Measurements from ENCODE around the gene FAM193B. TPM values are rescaled to one million over a fixed set of nuclear protein-coding genes. Genes with fewer than 3 reads are reported as not detected.

Gene FAM193B
- total RNA-seq, 2 experiments from 2014 or later: 58.7 to 59.3 TPM

DNA sequence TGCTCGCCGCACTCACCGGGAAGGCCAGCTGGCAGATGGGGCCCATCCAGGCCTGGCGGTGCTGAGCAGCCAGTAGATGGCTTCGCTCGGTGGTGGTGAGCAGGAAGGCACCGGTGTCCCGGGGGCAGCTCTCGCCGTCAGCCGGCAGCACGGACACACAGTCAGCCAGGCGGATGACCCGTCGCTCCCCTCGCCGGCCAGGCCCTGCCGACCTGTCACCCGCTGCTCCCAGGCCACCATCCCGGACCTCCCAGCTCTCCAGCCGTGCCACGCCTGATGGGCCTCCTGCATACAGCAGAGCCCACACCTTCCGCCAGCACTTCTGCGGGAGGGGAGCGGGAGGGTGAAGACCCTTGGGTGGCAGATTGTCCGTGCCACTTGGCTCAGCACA, 46.1 kb downstream of the FAM193B start:
- CTCF ChIA-PET: interaction anchor here (1.0 to 1.3 kb wide), 4 partner anchors 11 to 119 kb away, joined by 3 read pairs; partner anchors contain the start of gene PDLIM7
- POLR2A ChIA-PET: interaction anchor here (1.8 kb wide), 1 partner anchor 11 kb away, joined by 5 read pairs; the partner anchor contains the start of gene PDLIM7

DNA sequence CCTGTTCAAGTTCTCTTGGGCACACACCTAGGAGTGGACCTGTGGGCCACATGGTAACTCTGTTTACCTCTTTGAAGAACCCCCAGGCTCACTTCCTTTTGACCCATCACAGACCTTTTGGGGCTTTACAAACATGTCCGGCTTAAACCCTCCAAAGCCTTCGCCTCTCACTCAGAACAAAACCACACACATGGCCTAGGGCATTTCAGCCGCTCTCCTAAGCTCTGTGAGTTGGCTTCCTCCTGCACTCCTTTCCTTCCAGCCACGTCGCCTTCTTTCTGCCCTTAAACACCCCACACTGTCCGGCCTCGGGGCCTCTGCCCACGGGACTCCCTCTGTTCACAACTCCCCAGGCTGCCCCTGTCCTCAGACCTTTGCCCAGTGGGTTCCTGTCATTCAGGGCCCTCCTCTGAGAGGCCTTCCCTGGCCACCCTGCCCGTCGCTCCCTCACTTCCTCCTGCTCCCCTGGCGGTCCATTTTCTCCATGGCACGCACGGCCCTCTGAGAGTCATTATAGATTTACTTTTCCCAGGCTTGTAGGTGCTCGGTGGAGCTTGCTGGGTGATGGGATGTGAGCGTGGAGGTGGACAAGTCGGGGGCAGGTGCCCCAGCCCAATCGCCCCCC, 46.7 kb downstream of the FAM193B start:
- ChIA-PET POLR2A (interaction anchor here (1.8 kb wide), 1 partner anchor 10 kb away, joined by 5 read pairs; the partner anchor contains the start of gene PDLIM7), CTCF (interaction anchor here (0.9 to 1.3 kb wide), 4 partner anchors 10 to 118 kb away, joined by 3 read pairs; partner anchors contain the start of gene PDLIM7)

DNA sequence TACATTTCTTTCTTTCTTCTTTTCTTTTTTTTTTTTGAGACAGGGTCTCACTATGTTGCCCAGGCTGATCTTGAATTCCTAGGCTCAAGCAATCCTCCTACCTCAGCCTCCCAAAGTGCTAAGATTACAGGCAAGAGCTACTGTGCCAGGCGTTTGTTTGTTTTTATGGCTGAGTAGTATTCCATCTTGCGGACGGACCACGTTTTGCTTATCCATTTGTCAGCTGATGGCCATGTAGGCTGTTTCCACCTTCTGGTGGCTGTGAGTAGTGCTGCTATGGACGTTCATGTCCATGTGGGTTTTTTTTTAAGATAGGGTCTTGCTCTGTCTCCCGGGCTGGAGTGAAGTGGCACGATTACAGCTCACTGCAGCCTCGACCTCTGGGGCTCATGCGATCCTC, 47.2 kb downstream of the FAM193B start:
- ChIA-PET POLR2A (no interaction called here), CTCF (interaction anchor here (0.7 to 0.9 kb wide), 3 partner anchors 9 to 103 kb away, joined by 3 to 5 read pairs (median 3); no protein-coding TSS in a partner anchor)

DNA sequence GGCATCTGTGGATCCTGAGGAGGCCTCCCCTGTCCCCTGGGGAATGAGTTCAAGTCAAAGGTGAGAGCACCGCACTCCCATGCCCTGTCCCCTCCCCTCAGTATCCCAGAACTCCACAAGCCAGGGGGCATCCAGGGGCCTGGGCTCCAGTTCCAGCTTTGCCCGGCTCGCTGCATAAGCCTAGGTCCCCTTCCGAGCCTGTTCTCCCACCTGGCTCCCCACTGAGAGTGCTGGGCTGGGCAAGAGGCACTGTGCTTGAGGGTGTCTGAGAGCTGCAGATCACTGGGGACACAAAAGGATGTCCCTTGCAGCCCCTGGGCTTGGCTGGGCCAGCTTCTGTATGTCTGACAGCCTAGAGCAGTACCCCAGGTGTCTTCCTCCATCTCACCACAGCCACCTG, 49.3 kb downstream of the FAM193B start:
- CTCF ChIA-PET: interaction anchor here (0.6 kb wide), 1 partner anchor 688 kb away, joined by 3 read pairs; no protein-coding TSS in a partner anchor
- POLR2A ChIA-PET: interaction anchor here (0.9 kb wide), 1 partner anchor 16 kb away, joined by 3 read pairs; no protein-coding TSS in a partner anchor

DNA sequence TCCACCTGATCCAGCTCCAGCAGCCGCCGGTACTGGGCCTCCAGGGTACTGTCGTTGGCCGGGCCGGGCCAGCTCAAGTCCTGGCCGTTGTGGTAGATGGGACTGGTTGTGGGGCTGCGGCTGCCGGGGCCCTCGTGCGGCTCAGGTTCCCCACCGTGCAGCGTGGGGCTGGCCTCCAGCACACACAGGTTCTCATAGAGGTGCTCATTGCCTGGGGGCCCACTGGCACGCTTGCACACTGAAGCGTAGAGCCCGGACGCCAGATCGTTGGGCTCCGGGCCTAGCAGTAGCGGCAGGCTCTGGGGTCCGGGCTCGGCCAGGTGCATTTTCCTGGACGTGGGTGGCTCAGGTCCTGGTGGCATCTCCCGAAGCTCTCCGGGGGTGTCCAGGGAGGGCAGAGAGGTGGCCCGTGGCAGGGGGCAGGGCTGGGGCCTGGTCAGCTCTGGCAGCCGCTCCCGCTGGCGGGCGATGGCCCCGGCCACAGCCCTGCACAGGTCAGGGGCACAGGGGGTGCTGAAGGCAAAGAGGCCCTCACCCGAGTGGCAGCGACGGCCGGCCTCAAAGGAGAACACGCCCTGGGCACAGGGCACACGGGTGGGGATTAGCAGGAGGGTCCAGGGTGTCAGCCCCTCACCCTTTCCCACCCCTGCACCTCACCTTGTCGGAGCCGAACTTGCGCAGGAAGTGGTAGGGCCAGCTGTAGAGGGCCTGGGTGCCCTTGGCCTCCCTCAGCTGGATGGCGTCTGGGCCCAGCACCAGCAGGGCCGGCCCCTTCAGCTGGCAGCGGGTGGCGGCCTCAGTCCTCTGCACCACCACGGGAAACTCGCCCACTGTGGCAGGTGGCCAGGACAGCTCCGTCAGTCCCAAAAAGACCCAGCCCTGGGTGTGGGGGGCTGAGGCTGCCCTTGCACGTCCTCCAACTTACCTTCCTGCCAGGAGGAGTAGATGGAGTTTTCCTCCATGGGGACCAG, 50.0 kb downstream of the FAM193B start:
- CTCF ChIA-PET: interaction anchor here (0.6 kb wide), 1 partner anchor 689 kb away, joined by 3 read pairs; no protein-coding TSS in a partner anchor
- POLR2A ChIA-PET: no interaction called here

DNA sequence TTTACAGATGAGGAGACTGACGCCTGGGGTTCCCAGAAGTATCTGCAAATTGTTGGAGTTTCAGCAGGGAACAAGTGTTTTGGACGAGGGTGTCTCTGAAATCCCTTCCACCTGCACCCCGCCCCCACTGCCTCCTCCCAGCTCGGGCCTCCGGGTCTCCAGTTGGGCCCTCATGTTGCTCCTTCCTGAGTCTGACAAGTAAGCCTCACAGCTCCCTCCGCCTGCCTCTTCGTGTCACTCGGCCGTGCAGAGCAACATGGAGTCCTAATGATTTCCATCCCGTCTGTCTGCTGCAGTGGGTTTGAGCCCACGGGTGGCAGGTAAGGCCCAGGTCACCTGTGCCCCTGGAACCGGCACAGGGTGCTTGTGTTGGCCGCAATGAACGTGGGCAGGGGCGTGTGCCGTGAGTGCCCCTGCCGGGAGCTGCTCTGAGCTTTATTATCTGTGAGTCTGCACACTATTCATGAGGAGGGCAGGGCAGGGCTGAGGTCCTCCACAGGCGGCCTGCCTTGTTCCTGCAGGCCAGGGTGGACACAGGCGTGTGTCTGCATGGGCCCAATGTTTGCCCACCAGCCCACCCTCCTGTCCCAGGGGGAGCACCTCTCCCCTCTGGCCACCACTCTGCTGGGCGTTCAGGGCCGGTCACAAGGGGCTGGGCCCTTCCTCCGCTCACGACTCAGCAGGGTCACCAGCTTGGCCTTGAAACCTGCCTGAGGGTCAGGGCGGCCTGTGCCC, 50.8 kb downstream of the FAM193B start:
- CTCF ChIA-PET: no interaction called here
- POLR2A ChIA-PET: no interaction called here

DNA sequence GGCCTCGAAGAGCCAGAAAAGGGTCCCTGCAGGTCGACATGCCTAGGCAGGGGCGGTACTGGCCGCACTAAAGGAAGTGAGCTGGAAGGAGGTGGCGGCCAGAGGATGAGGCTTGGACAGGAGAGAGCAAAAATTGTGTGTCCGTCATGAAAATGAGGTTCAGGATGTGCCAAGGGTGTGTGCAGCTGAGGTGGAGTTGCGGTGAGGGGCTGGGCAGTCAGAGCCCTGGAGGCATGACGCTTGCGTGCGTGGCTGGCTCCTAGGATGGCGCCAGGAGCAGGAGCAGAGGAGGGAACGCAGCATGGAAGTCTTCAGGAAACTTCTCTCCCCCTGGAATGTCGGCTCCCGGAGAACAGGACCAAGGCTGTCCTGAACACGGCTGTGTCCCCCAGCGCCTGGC, 51.5 kb downstream of the FAM193B start:
- ChIA-PET POLR2A (no interaction called here), CTCF (interaction anchor here (2.0 to 2.8 kb wide), 2 partner anchors 11 to 113 kb away, joined by 13 to 18 read pairs; no protein-coding TSS in a partner anchor)

DNA sequence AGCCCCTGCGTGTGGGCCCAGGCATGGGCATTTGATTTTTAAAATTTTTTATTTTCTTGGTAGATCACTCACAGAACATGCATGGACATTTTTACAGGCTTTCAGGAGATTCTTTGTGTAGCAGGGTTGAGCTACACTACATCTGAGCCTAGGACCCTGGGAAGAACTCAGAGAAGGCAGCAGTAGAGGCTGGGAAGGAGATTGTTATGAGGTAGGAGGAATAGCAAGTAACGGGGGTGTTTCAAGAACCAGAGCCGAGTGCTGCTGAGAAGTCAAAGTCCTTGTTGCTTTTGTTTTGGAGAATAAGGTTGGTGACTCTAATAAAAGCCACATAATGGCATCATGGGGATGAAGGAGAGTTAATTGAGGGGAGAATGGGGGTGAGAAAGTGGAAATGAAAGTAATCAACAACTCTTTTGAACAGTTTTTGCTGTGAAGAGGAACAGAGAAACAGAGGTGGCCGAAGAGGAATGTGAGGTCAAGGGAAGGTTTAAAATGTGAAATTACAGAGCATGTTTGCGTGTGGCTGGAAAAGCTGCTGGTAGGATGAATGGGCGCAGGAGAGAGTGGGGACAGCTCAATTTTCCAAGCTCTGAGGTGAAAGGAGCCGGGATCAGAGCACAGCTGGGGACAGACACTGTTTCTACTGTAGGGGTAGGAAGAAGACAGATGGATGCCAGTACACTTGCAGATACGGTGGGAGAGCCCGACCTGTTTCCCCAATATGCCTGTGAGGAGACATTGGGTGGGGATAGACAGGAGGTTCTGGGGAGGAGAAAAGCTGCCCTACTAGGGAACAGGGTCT, 52.3 kb downstream of the FAM193B start:
- CTCF ChIA-PET: interaction anchor here (0.8 to 3.3 kb wide), 25 partner anchors 8 to 193 kb away, joined by 3 to 37 read pairs (median 4); partner anchors contain the start of genes DBN1, DDX41, DOK3 and LMAN2
- POLR2A ChIA-PET: no interaction called here

DNA sequence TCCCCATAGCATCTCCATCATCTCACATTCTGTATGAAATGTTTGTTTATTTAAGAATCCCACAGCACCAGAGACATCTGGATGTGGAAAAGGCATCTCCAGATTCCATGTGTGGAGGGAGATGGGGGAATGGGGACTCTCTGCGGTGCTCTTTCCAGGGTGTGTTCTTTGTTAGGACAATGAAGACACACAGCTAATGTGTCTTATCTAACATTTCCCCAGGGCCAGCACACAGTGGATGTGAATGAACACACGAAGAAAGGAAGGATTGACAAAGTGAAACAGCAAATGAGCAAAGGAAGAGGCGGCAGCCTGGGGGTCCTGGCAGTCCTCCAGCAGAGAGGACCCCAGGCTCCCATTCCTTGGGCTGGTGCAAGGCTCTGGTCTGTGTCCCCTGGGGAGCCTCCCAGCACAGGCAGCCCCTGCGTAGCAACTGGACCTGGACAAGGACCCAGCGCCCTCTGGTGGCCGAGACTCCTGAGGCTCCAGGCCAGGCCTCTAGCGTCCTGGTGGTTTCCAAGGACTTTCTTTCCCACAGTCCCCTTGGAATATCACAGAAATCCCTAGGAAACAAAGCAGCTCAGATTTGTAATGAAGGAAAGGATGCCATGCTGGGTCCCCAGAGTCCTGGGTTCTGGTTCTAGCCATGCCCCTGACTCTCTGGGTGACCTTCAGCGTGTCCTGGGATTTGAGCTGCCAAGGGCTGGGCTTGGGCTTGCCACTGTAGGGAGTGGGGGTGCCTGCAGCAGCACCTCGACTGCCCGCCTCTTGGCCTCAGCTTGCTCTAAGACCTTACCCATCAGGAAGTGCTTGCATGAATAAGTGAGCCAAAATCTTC, 53.5 kb downstream of the FAM193B start:
- CTCF ChIA-PET: interaction anchor here (0.6 to 3.3 kb wide), 28 partner anchors 8 to 259 kb away, joined by 3 to 37 read pairs (median 4); partner anchors contain the start of genes DBN1, DDX41, DOK3 and LMAN2
- POLR2A ChIA-PET: no interaction called here

DNA sequence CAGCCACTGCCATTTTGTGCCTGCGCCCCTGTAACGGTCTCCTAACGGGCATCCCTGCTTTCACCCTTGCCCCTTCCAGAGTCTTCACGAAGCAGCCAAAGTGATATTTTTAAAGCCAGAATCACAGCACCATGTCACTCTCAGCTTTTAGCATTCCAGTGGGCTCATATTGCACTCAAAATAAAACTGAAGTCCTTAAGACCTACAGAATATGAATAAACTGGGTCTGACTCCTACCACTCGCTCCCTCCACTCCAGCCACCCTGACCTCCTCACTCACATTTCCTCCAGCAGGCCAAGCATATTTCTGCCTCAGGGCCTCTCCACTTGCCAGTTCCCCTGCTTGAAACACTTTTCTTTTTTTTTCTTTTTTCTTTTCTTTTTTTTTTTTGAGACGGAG, 54.5 kb downstream of the FAM193B start:
- CTCF ChIA-PET: interaction anchor here (0.9 to 3.3 kb wide), 5 partner anchors 24 to 97 kb away, joined by 4 to 37 read pairs (median 17); no protein-coding TSS in a partner anchor
- POLR2A ChIA-PET: no interaction called here

DNA sequence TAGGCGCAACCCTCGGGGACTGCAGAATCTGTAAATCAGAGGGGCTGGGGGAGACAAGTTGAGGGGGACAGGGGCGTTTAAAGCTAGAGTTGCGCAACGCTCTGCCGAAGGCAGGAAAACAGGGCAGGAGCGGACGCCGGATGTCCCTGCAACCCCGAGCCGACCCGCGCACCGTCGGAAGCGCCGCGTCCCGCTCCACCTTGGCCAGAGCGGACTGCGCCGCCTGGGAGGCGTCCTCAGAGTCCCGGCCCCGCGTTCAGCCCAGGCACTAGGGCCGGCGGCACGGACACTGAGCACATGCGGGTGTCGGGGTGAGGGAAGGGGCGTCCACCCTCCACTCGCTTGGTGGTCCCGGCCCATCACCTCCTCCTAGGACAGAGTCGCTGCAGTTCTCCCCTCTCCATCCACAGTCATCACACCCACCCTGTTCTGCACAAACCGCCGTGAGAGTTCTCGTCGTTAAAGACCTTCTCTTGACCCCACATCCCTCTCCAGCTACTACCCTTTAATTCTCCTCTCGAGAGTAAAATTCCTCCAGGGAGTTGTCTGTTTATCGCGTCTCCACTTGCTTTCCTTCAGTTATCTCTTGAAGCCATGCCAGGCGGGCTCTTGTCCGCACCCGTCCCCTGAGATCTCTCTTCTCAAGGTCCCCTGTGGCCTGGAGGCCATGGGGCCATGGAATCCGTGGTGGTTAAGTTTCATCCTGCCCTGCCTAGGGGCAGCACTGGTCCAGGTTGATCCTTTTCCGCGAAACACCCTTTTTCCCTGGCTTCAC, 56.2 kb downstream of the FAM193B start:
- ChIA-PET CTCF (interaction anchor here (0.7 to 4.6 kb wide), 12 partner anchors 9 to 198 kb away, joined by 3 to 23 read pairs (median 3); no protein-coding TSS in a partner anchor), POLR2A (interaction anchor here (0.6 to 2.3 kb wide), 7 partner anchors 11 to 186 kb away, joined by 3 to 10 read pairs (median 5); partner anchors contain the start of genes DOK3, GRK6 and MXD3)

DNA sequence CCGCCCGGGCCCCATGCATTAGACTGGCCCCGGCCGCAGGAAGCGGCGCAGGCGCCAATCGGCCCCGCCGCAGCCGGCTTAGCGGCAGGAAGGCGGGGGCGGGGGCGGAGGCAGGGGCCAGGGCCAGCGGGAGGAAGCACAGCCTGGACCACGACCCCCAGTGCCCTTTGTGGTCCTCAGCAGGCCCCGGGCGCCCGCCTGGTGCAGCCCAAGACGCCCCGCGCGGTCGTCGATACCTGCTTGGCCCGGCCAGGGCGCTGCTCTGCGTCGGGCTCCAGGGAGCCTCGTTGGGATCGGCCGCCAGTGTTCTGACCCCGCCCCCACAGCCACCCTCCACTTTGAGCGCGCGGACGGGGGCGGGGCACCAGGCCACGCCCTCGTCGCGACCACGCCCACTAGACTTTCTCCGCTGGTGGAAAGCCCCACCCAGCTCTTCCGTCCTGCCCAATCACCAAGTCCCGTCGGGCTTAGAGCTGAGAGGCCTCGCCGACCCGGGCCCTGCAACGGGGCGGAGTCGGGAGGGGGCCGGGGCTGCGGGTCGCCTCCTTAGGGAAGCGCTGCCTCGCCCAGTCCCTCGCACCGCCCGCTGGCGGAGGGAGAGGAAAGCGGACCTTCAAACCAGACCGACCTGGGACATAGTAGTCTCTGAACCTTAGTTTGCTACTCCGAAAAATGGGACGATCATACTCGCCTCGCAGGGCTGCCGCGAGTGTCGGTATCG, 56.9 kb downstream of the FAM193B start, which contains the start of gene PDLIM7:
PDLIM7 (minus strand) TSS at position 313 of the 721 bp plus-strand sequence. CDS start 1,092 bp downstream, outside the sequence.
- ChIA-PET POLR2A (interaction anchor here (1.0 to 2.3 kb wide), 6 partner anchors 11 to 186 kb away, joined by 3 to 10 read pairs (median 6); partner anchors contain the start of genes DOK3, GRK6 and MXD3), CTCF (interaction anchor here (0.7 to 4.6 kb wide), 12 partner anchors 11 to 197 kb away, joined by 3 to 23 read pairs (median 4); no protein-coding TSS in a partner anchor)

DNA sequence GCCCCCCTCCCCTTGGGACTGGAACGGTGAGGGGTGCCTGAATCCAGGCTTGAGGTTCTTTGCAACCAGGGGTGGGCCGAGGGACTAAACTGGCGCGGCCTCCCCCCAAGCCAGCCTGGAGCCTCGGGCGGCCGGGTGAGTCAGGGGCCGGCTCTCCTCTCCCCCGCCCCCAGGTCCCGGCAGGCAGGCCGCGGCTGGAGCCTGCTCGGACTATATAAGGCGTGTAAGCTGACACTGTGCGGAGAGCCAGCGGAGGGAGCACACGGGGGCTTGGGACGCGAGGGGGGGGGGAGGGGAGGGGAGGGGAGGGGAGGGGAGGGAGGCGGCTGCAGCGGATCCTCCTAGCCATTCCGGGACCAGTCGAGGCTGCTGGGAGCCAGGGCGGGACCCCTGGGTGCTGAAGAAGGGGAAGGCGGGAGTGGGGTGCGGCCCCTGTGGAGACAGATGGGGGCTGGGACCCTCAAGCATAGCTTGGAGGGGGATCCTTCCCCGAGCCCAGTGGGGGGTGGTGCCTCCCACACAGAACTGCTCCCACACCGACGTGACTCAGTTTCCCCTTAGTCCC, 57.6 kb downstream of the FAM193B start:
- CTCF ChIA-PET: interaction anchor here (0.8 to 4.6 kb wide), 10 partner anchors 11 to 187 kb away, joined by 3 to 23 read pairs (median 4); no protein-coding TSS in a partner anchor
- POLR2A ChIA-PET: interaction anchor here (1.0 to 2.3 kb wide), 6 partner anchors 12 to 185 kb away, joined by 3 to 10 read pairs (median 6); partner anchors contain the start of genes DOK3, GRK6 and MXD3

DNA sequence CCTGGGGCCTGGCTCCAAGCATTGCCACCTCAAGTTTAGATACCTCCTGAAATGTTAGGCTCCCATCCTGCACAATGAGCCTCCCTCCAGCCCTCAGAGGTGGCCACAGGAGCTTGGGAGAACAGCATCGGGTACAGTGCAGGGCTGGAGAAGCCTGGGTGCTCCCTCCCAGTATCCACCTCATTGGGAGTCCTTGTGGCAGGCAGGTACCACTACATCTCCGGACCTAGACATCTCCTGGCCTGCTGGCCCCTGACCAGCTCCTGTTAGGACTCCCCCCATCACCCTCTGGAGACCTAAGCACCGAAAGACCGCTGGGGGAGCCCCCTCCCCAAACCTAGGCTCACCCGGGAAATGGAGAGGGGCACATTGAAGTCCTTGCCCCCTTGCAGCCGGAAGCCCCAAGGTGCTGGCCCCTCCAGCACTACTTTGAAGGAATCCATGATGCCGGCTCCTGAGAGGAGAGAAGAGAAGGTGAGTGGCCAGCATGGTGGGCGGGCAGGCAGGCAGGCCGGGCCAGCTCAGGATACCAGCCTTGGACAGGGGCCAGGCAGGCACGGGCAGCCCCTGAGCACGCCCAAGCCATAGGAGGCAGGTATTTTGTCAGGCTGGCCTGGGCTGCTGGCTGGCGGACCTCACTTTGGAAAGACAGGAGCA, 58.2 kb downstream of the FAM193B start:
- POLR2A ChIA-PET: interaction anchor here (0.7 to 2.3 kb wide), 5 partner anchors 13 to 92 kb away, joined by 3 to 10 read pairs (median 9); partner anchors contain the start of gene DOK3
- CTCF ChIA-PET: interaction anchor here (1.0 to 4.6 kb wide), 5 partner anchors 24 to 186 kb away, joined by 4 to 23 read pairs (median 9); no protein-coding TSS in a partner anchor

Data from activated CD8-positive, alpha-beta memory T cell treated with anti-CD3 and anti-CD28 coated beads for 36 hours (primary cell).